Measurements from ENCODE around the gene ARHGEF38.

- no peak for TF ChIP-seq CTCF (IDR thresholded peaks at IDR 0.05)
- no peak for TF ChIP-seq POLR2AphosphoS5 (IDR thresholded peaks at IDR 0.05)
Measured at GRCh38 chr4:105569866-105570236, 17.4 kb downstream of the ARHGEF38 start.
